ENCODE measurements around the gene EFNB3. TPM values are rescaled to one million over a fixed set of nuclear protein-coding genes. Genes with fewer than 3 reads are reported as not detected.

EFNB3 gene
- total RNA-seq, 4 donors from 2014 or later: 6.2 to 9.2 (median 9.0) TPM

Other genes with a start within 250 kb of the EFNB3 start
- gene ZBTB4, start 225.6 kb upstream of the EFNB3 start, total RNA-seq: 10 to 100 TPM; 36.1 to 65.7 (median 45.3) TPM
- gene SLC35G6, start 223.8 kb upstream of the EFNB3 start, total RNA-seq: not detected
- gene POLR2A, start 220.8 kb upstream of the EFNB3 start, total RNA-seq: 100 to 1,000 TPM; 104 to 194 (median 140) TPM
- 10 to 100 TPM; 12.7 to 28.4 (median 18.0) TPM for gene TNFSF12, start 156.1 kb upstream of the EFNB3 start, total RNA-seq
- 10 to 100 TPM in 3 of 4 donors, 1 to 10 TPM in 1; 9.6 to 26.6 (median 15.5) TPM for gene TNFSF13, start 146.5 kb upstream of the EFNB3 start, total RNA-seq
- 10 to 100 TPM; 40.2 to 53.5 (median 51.6) TPM for gene SENP3, start 143.3 kb upstream of the EFNB3 start, total RNA-seq
- 10 to 100 TPM in 1 of 4 donors, 1 to 10 TPM in 3; 5.0 to 13.2 (median 9.6) TPM for gene CD68, start 125.6 kb upstream of the EFNB3 start, total RNA-seq
- 100 to 1,000 TPM in 1 of 4 donors, 10 to 100 TPM in 3; 54.3 to 104 (median 86.3) TPM for gene MPDU1, start 121.3 kb upstream of the EFNB3 start, total RNA-seq
- gene SOX15, start 115.1 kb upstream of the EFNB3 start, total RNA-seq: 100 to 1,000 TPM in 2 of 4 donors, 10 to 100 TPM in 2; 68.0 to 140 (median 102) TPM
- gene FXR2, start 90.3 kb upstream of the EFNB3 start, total RNA-seq: 10 to 100 TPM; 21.0 to 25.6 (median 22.5) TPM
- gene SAT2, start 77.4 kb upstream of the EFNB3 start, total RNA-seq: 10 to 100 TPM; 28.7 to 58.8 (median 39.9) TPM
- not detected for gene SHBG, start 75.1 kb upstream of the EFNB3 start, total RNA-seq
- gene ATP1B2, start 54.3 kb upstream of the EFNB3 start, total RNA-seq: 1 to 10 TPM in 1 of 4 donors, under 1 TPM in 3; 0.49 to 4.2 (median 0.74) TPM
- 10 to 100 TPM; 37.2 to 77.2 (median 65.2) TPM for gene TP53, start 17.7 kb upstream of the EFNB3 start, total RNA-seq
- 1 to 10 TPM; 3.9 to 7.6 (median 5.5) TPM for gene WRAP53, start 16.7 kb upstream of the EFNB3 start, total RNA-seq
- gene DNAH2, start 12.5 kb downstream of the EFNB3 start, total RNA-seq: under 1 TPM in 2 of 4 donors, not detected in 2; 0.08 to 0.19 TPM
- gene KDM6B, start 129.0 kb downstream of the EFNB3 start, total RNA-seq: 10 to 100 TPM; 21.4 to 31.0 (median 26.7) TPM
- gene TMEM88, start 149.9 kb downstream of the EFNB3 start, total RNA-seq: 1 to 10 TPM; 4.2 to 7.6 (median 5.1) TPM
- 10 to 100 TPM; 46.2 to 90.6 (median 47.6) TPM for gene NAA38, start 152.4 kb downstream of the EFNB3 start, total RNA-seq
- gene CYB5D1, start 152.8 kb downstream of the EFNB3 start, total RNA-seq: 10 to 100 TPM in 1 of 4 donors, 1 to 10 TPM in 3; 7.1 to 10.8 (median 9.8) TPM
- 10 to 100 TPM; 42.1 to 76.0 (median 67.7) TPM for gene CHD3, start 183.6 kb downstream of the EFNB3 start, total RNA-seq
- gene RNF227, start 211.1 kb downstream of the EFNB3 start, total RNA-seq: 10 to 100 TPM; 51.1 to 66.3 (median 57.3) TPM
- gene KCNAB3, start 224.7 kb downstream of the EFNB3 start, total RNA-seq: 1 to 10 TPM in 3 of 4 donors, not detected in 1; 1.9 to 7.5 (median 2.4) TPM
- 10 to 100 TPM; 39.4 to 64.1 (median 46.2) TPM for gene TRAPPC1, start 226.7 kb downstream of the EFNB3 start, total RNA-seq
- 10 to 100 TPM; 23.7 to 57.0 (median 30.8) TPM for gene CNTROB, start 227.0 kb downstream of the EFNB3 start, total RNA-seq

Measured in suprapubic skin (tissue), 4 donors.